GM21447 (cell line): ENCODE results near the gene THOC5.

Experiments
- ATAC-seq: cut with Tn5 transposase; IDR thresholded peaks from one replicate; pipeline ENCODE4 v1.9.1; 2021; ENCODE audit not compliant: unreplicated experiment

Gene THOC5

GRCh38 chr22:29478326-29479276 lies 75.0 kb downstream of the THOC5 start:
- no peak for ATAC-seq

- ATAC-seq: no peak
Observed at GRCh38 chr22:29477723-29478318, 75.7 kb downstream of the THOC5 start.

- ATAC-seq: no peak
Observed at GRCh38 chr22:29476116-29476515, 77.4 kb downstream of the THOC5 start.

DNA sequence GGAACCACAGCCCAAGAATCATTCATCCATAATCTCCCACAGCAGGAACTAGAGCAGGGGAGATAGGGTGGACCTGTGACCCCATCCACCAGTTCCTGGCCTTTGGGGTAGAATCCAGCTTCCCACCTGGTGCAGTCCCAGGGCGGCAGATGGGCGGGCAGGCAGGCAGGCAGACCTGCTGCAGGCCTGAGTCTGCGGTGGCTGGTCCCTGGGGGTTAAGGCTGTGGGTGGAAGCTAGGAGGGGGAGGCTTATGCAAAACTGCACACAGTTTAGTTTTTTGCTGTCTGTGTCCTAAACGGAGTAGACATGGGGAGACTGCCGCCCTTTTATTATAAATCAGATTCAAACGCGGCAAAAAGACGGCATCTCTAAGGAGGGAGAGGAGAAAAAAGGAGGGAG lies 78.0 kb downstream of the THOC5 start:
- no peak for ATAC-seq

GRCh38 chr22:29473001-29473400 lies 80.6 kb downstream of the THOC5 start:
- no peak for ATAC-seq

DNA sequence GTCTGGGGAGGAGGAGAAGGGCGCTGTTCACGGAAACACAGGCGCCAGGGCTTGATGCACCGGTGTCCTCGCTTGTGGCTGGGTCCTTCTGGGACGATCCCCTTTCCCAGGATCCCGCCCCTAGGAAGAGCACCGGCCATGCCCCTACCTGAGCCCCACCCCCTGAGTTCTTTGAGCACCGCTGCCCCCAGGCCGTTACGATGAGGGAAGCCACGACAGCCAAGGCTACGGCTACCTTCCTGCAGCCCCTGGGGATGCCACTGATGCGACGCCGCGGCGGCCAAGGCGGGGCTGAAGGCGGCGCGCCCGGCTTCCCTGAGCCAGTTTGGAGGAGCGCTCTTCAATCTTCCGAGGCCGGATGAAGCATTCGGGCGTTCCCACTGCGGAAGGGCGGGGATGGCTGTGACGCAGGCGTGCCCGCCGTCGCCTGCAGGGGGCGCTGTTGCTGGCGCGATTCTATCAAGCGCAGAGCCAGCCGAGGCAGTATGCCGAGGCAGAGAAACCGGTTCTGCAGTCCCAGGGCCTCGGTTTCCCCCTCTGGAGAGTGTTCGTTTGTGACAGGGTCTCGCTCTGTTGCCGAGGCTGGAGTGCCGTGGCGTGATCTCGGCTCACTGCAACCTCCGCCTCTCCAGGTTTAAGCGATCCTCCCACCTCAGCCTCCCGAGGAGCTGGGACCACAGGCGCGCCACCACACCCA lies 83.2 kb downstream of the THOC5 start:
- ATAC-seq: no peak

DNA sequence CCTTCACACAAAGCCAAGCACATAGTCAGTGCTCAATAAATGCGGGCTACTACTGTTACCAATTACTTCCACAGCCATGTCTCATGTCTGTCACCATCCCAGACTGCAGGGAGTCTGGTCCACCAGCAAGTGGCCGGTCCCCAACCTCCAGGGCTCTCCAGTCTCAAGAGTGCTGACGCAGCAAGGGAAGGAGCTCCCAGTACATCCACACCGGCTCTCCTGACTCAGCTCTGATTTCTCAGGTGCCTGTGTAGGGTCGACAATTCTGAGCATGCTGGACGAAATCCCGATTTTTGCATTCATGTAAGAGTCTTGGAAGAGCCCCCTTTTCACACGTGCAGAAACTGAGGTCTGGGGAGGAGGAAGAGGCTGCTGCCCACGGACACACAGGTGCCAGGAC lies 83.8 kb downstream of the THOC5 start:
- no peak for ATAC-seq

DNA sequence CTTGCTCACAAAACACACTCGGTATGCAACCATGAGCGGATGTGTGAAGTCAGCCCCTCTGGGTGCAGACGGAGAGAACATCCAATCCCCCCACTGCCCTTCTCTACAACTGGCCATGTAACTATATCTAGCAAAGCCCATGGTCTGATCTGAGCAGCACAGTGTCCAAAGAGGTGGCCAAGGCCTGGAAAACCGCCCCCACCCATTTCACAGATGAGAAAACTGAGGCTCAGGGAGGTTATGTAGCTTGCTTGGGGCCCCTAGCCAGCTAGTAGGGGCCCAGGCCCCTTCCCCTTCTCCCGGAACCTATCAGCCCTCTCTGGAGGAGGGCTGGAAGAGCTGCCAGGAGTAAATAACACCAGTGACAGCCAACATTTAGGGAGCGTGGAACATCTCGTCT lies 89.0 kb downstream of the THOC5 start:
- ATAC-seq: no peak

- ATAC-seq: no peak
Observed at GRCh38 chr22:29463629-29464028, 89.9 kb downstream of the THOC5 start.

DNA sequence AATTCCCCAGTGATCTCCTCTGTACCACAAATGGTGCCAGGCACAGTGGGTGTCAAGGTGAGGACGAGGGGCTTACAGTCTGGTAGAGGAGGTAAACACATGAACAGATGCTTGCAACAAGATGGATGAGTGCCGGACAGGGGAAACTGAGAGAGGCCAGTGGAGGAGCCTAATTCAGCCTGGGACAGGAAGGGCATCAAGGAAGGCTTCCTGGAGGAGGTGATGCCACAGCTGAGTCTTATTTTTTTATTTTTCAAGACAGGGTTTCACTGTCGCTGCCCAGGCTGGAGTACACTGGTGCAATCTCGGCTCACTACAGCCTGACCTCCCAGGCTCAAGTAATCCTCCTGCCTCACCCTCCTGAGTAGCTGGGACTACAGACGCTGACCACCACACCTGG lies 92.3 kb downstream of the THOC5 start:
- ATAC-seq: no peak

DNA sequence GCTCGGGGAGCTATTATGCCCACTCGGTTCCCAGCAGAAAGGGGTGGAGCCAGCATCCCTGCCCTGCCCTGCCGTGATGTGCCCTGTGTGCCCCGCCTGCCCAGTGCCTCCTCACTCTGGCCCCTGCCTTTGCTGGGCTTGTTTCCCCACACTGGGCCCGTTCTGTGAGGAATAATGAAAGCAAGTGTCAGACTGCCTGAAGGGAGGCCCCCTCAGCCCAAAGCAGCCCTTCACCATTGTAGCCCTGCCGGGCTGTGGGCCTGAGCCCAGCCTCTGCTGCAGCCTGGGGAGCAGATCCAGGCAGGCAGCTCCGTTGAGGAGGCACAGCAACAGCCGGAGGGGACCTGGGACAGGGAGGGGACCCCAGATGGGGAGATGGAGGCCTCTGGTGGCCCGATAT lies 93.8 kb downstream of the THOC5 start:
- ATAC-seq: no peak

- no peak for ATAC-seq
Observed at GRCh38 chr22:29458551-29458950, 95.0 kb downstream of the THOC5 start.

DNA sequence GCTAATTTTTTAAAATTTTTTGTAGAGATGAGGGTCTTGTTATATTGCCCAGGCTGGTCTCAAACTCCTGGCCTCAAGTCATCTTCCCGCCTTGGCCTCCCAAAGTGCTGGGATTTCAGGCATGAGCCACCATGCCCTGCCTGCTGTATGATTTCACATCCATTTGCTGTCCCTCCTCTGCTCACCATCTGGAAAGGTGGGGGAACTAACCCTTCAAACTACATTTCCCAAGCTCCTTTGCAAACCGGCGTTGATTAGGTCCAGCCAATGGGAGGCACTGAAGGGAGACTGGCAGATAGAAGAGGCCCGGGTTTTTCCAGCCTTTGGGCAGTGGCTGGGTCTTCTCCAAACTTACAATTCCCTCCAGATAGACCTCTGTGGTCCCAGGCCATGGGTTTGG lies 95.8 kb downstream of the THOC5 start:
- ATAC-seq: no peak

DNA sequence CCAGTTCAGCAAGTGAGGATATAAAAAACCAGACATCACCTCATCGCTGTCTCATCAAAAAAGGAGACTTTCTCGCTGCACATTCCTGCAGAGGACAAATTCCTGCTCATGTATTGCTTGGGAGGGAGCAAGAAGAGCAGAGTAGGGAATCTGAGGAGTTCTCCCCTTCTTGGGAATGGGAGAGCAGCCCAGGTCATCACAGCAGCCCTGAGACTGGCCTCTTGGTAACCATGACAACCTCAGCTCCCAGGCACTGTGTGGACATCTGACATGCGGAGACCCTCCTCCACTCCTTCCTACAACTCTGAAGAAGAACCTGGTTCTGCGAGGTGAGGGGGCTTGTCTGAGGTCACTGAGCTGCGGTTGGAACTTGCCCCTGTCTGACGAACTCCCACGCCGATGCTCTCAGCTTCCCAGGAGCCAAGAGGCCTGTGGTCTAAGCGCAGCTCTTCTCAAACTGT lies 97.3 kb downstream of the THOC5 start:
- ATAC-seq: no peak
